NK-92 (cell line): Measurements from ENCODE around the gene CNGA3.
"Not testable (repeated sequence)": the region's sequence is repeated elsewhere in the genome, so short reads cannot be mapped to it uniquely, and the experiment has no call there.

Source experiments
- DNase-seq: peaks from one replicate; lab custom pipeline; 2025; ENCODE audit not compliant: unreplicated experiment; lab: John Stamatoyannopoulos, UW

CNGA3 gene

GRCh38 chr2:98346311-98347236 lies at the start of gene CNGA3:
Gene CNGA3 (plus strand): TSS chr2:98346456. CDS start chr2:98369976, 23,520 bp downstream.
- no peak for DNase-seq

- DNase-seq, result no peak
Observed at GRCh38 chr2:98297817-98298682, 48.2 kb upstream of the CNGA3 start.

- DNase-seq, result no peak
Observed at GRCh38 chr2:98298683-98299164, 47.5 kb upstream of the CNGA3 start.

- DNase-seq, result no peak
Observed at GRCh38 chr2:98299211-98299905, 46.9 kb upstream of the CNGA3 start.

- DNase-seq, result no peak
Observed at GRCh38 chr2:98300141-98300874, 45.9 kb upstream of the CNGA3 start.

- DNase-seq, result no peak
Observed at GRCh38 chr2:98301469-98301868, 44.8 kb upstream of the CNGA3 start.

GRCh38 chr2:98307131-98307696 lies 39.0 kb upstream of the CNGA3 start:
- DNase-seq, result not testable (repeated sequence)

- DNase-seq, result no peak
Observed at GRCh38 chr2:98308068-98308467, 38.2 kb upstream of the CNGA3 start.

- DNase-seq, result no peak
Observed at GRCh38 chr2:98308532-98308931, 37.7 kb upstream of the CNGA3 start.

GRCh38 chr2:98309580-98309979 lies 36.7 kb upstream of the CNGA3 start:
- DNase-seq, result no peak

GRCh38 chr2:98310010-98310409 lies 36.2 kb upstream of the CNGA3 start:
- no peak for DNase-seq

- DNase-seq, result no peak
Observed at GRCh38 chr2:98311090-98311489, 35.2 kb upstream of the CNGA3 start.

- no peak for DNase-seq
Observed at GRCh38 chr2:98311771-98312545, 34.3 kb upstream of the CNGA3 start.

- DNase-seq, result no peak
Observed at GRCh38 chr2:98313492-98314250, 32.6 kb upstream of the CNGA3 start.

GRCh38 chr2:98314251-98314650 lies 32.0 kb upstream of the CNGA3 start:
- no peak for DNase-seq

- DNase-seq, result no peak
Observed at GRCh38 chr2:98315957-98316356, 30.3 kb upstream of the CNGA3 start.

GRCh38 chr2:98317214-98317613 lies 29.0 kb upstream of the CNGA3 start:
- no peak for DNase-seq

- not testable (repeated sequence) for DNase-seq
Observed at GRCh38 chr2:98320171-98320570, 26.1 kb upstream of the CNGA3 start.

GRCh38 chr2:98324181-98324580 lies 22.1 kb upstream of the CNGA3 start:
- no peak for DNase-seq
